ENCODE data around the gene B3GAT2.

GRCh38 chr6:70813885-70814284 lies 143.0 kb downstream of the B3GAT2 start:
- TF ChIP-seq CTCF (IDR thresholded peaks at IDR 0.05) (no peak), POLR2AphosphoS5 (IDR thresholded peaks at IDR 0.05; ENCODE audit: low read depth, low read length) (no peak)
